CD4-positive, alpha-beta memory T cell (primary cell): ENCODE data around the gene LDLR. TPM values are rescaled to one million over a fixed set of nuclear protein-coding genes. Genes with fewer than 3 reads are reported as not detected.
"Not testable (repeated sequence)": the region's sequence is repeated elsewhere in the genome, so short reads cannot be mapped to it uniquely, and the experiment has no call there.

Experiments
- CTCF ChIA-PET: fragments of 350-600 bp; sonication (Branson Sonifier 250); formaldehyde crosslinking; loops from one replicate; lab custom pipeline; 2021; ENCODE audit warnings: inconsistent platforms; ENCODE audit not compliant: partially characterized antibody; lab: Charles Lee
- POLR2A ChIA-PET: fragments of 350-600 bp; sonication (Branson Sonifier 250); formaldehyde crosslinking; loops from one replicate; lab custom pipeline; 2021; ENCODE audit not compliant: partially characterized antibody; lab: Charles Lee
- DNase-seq, 5 donors: peaks; one replicate each; pipeline versions ENCODE4 v3.0.0 to v3.0.0-alpha.2; 2020 to 2022; ENCODE audit warnings: mixed read lengths in 1 of 5
- H3K27ac ChIP-seq: one replicate; pipeline ENCODE4 v1.7.0; 2013; ENCODE audit warnings: low read depth, low read length
- H3K27me3 ChIP-seq: 2 replicates; pipeline ENCODE4 v1.7.0; 2013; ENCODE audit warnings: mild to moderate bottlenecking, low read length, moderate library complexity; ENCODE audit not compliant: insufficient read depth
- H3K36me3 ChIP-seq: 2 replicates; pipeline ENCODE4 v1.7.0; 2013; ENCODE audit warnings: mild to moderate bottlenecking, low read length, moderate library complexity; ENCODE audit not compliant: insufficient read depth
- H3K4me1 ChIP-seq: 2 replicates; pipeline ENCODE4 v1.7.0; 2013; ENCODE audit warnings: mild to moderate bottlenecking, low read length, moderate library complexity; ENCODE audit not compliant: insufficient read depth
- H3K4me3 ChIP-seq, 2 donors: one replicate each; pipeline ENCODE4 v1.7.0; 2013; ENCODE audit warnings: low read length in 2 of 2, mild to moderate bottlenecking in 1 of 2
- H3K9me3 ChIP-seq, 2 donors: one replicate each; pipeline ENCODE4 v1.7.0; 2013; ENCODE audit warnings: low read length in 2 of 2, control low read depth in 1 of 2; ENCODE audit not compliant: control insufficient read depth in 1 of 2
- H3K27ac Mint-ChIP-seq, 7 donors: one replicate each; pipeline ENCODE4 v1.8.0; 2020 to 2021; ENCODE audit warnings: mixed read lengths in 7 of 7, mild to moderate bottlenecking in 6 of 7, inconsistent platforms in 3 of 7, moderate library complexity in 3 of 7
- H3K27me3 Mint-ChIP-seq, 2 donors: one replicate each; pipeline ENCODE4 v1.8.0; 2020 to 2021; ENCODE audit warnings: mixed read lengths in 2 of 2
- H3K36me3 Mint-ChIP-seq, 2 donors: one replicate each; pipeline ENCODE4 v1.8.0; 2020 to 2021; ENCODE audit warnings: mixed read lengths in 2 of 2, inconsistent platforms in 1 of 2, mild to moderate bottlenecking in 1 of 2
- H3K4me1 Mint-ChIP-seq, 4 donors: one replicate each; pipeline ENCODE4 v1.8.0; 2020 to 2021; ENCODE audit warnings: mixed read lengths in 4 of 4, mild to moderate bottlenecking in 1 of 4
- H3K4me3 Mint-ChIP-seq, 8 donors: one replicate each; pipeline ENCODE4 v1.8.0; 2020 to 2021; ENCODE audit warnings: mixed read lengths in 8 of 8, mild to moderate bottlenecking in 7 of 8, moderate library complexity in 6 of 8, inconsistent platforms in 3 of 8
- H3K9me3 Mint-ChIP-seq, 8 donors: one replicate each; pipeline ENCODE4 v1.8.0; 2020 to 2021; ENCODE audit warnings: mixed read lengths in 8 of 8, mild to moderate bottlenecking in 5 of 8, inconsistent platforms in 3 of 8, moderate library complexity in 1 of 8
- intact Hi-C: fragments of 100-400 bp; cut with micrococcal nuclease; formaldehyde crosslinking; loops from one replicate; pipeline ENCODE4 v1.15.1; 2023
- polyA plus RNA-seq, 2 donors: library from polyadenylated mRNA; unstranded; fragments of 300-500 nt; fragmentation: Illumina TruSeq; gene quantifications; one replicate each; pipeline ENCODE4 v1.2.3, GENCODE V29; 2021
- total RNA-seq, 2 experiments: library from RNA; stranded (reverse); gene quantifications; one replicate each; pipeline ENCODE4 v1.2.3, GENCODE V29; 2021

Gene LDLR
- total and polyA plus RNA-seq, 4 experiments from 2014 or later, result 4.4 to 27.0 (median 15.4) TPM

GRCh38 chr19:11088506-11089253 is 583 bp upstream of the LDLR start:
- H3K27ac Mint-ChIP-seq, result peak overlapping the region; percentile 92 to 97 (median 95)
- no peaks in the 10 kb centered on the region for H3K27me3 Mint-ChIP-seq
- no peaks in the 10 kb centered on the region for H3K9me3 Mint-ChIP-seq
- Histone ChIP-seq H3K4me3 (peak overlapping the region; percentile 43 to 64), H3K36me3 (no peaks in the 10 kb centered on the region), H3K27me3 (no peaks in the 10 kb centered on the region), H3K9me3 (no peaks in the 10 kb centered on the region), H3K4me1 (peaks cover 60% of the 10 kb centered on the region), H3K27ac (peak overlapping the region; percentile 98)
- ChIA-PET POLR2A (interaction anchor here (0.6 to 5.7 kb wide), 10 partner anchors 9 to 286 kb away, joined by 3 to 50 read pairs (median 6); partner anchors contain the start of genes SMARCA4 and SWSAP1), CTCF (interaction anchor here (1.1 to 7.8 kb wide), 4 partner anchors 37 to 292 kb away, joined by 3 to 39 read pairs (median 16); no protein-coding TSS in a partner anchor)
- H3K36me3 Mint-ChIP-seq, result peaks cover 0 to 10% of the 10 kb centered on the region in 2 donors
- H3K4me1 Mint-ChIP-seq, result peaks cover 20 to 55% (median 34%) of the 10 kb centered on the region in 4 donors
- no peak for DNase-seq
- intact Hi-C loops, result no loop called here
- peak overlapping the region; percentile 81 to 93 (median 88) for H3K4me3 Mint-ChIP-seq

- Histone ChIP-seq H3K4me3 (peak overlapping the region in 1 of 2 donors; percentile 64), H3K4me1 (peaks cover 61% of the 10 kb centered on the region), H3K27ac (peak overlapping the region; percentile 98)
- H3K27me3 ChIP-seq, H3K27me3 Mint-ChIP-seq, H3K9me3 Mint-ChIP-seq, H3K36me3 ChIP-seq, H3K9me3 ChIP-seq: not testable (repeated sequence)
- peak overlapping the region; percentile 92 to 97 (median 95) for H3K27ac Mint-ChIP-seq
- intact Hi-C loops, result loop anchor here (1.0 to 2.0 kb wide), 4 partner anchors 37 to 129 kb away; partner anchors contain the start of gene SMARCA4
- H3K4me3 Mint-ChIP-seq, result peak overlapping the region; percentile 81 to 93 (median 88)
- CTCF ChIA-PET, result interaction anchor here (1.1 to 7.8 kb wide), 4 partner anchors 36 to 291 kb away, joined by 3 to 39 read pairs (median 16); no protein-coding TSS in a partner anchor
- DNase-seq, result peak in 1 of 5 donors; percentile 62
- peaks cover 0 to 16% of the 10 kb centered on the region in 2 donors for H3K36me3 Mint-ChIP-seq
- H3K4me1 Mint-ChIP-seq, result peaks cover 24 to 59% (median 41%) of the 10 kb centered on the region in 4 donors
- POLR2A ChIA-PET, result interaction anchor here (0.7 to 5.7 kb wide), 12 partner anchors 10 to 285 kb away, joined by 3 to 50 read pairs (median 4); partner anchors contain the start of genes SMARCA4, SWSAP1 and TMED1
These were observed 676 bp downstream of the LDLR start for GRCh38 chr19:11090014-11090263.

GRCh38 chr19:11090264-11090996 is 1.2 kb downstream of the LDLR start:
- intact Hi-C loops, result loop anchor here (1.0 to 2.0 kb wide), 4 partner anchors 36 to 130 kb away; partner anchors contain the start of gene SMARCA4
- POLR2A ChIA-PET, result interaction anchor here (0.7 to 5.7 kb wide), 16 partner anchors 9 to 291 kb away, joined by 3 to 50 read pairs (median 4); partner anchors contain the start of genes SMARCA4, SPC24 and SWSAP1

GRCh38 chr19:11090997-11091702 is 1.9 kb downstream of the LDLR start:
- intact Hi-C loops, result loop anchor here (1.0 to 2.0 kb wide), 4 partner anchors 36 to 130 kb away; partner anchors contain the start of gene SMARCA4
- peak in 2 of 5 donors; percentile 30 to 33 for DNase-seq
- H3K9me3 ChIP-seq, result no peaks in the 10 kb centered on the region
- H3K27me3 Mint-ChIP-seq, result no peaks in the 10 kb centered on the region
- peak overlapping the region; percentile 43 to 64 for H3K4me3 ChIP-seq
- ChIA-PET POLR2A (interaction anchor here (0.9 to 5.7 kb wide), 11 partner anchors 8 to 290 kb away, joined by 3 to 50 read pairs (median 6); partner anchors contain the start of genes SMARCA4, SPC24 and SWSAP1), CTCF (interaction anchor here (0.6 to 7.8 kb wide), 3 partner anchors 35 to 989 kb away, joined by 4 to 39 read pairs (median 29); no protein-coding TSS in a partner anchor)
- no peaks in the 10 kb centered on the region for H3K9me3 Mint-ChIP-seq
- H3K4me3 Mint-ChIP-seq, result peak overlapping the region; percentile 81 to 93 (median 86)
- H3K27ac ChIP-seq, result peak overlapping the region; percentile 98
- H3K4me1 Mint-ChIP-seq, result peaks cover 30 to 65% (median 47%) of the 10 kb centered on the region in 4 donors
- no peaks in the 10 kb centered on the region for H3K27me3 ChIP-seq
- peak overlapping the region; percentile 93 to 100 (median 99) for H3K27ac Mint-ChIP-seq
- H3K36me3 ChIP-seq, result no peaks in the 10 kb centered on the region
- H3K36me3 Mint-ChIP-seq, result peaks cover under 1 to 21% of the 10 kb centered on the region in 2 donors
- H3K4me1 ChIP-seq, result peaks cover 61% of the 10 kb centered on the region

More at GRCh38 chr19:11090264-11090996, 1.2 kb downstream of the LDLR start:
- no peaks in the 10 kb centered on the region for H3K27me3 ChIP-seq
- H3K4me1 ChIP-seq, result peaks cover 61% of the 10 kb centered on the region
- no peaks in the 10 kb centered on the region for H3K27me3 Mint-ChIP-seq
- H3K27ac Mint-ChIP-seq, result peak overlapping the region; percentile 93 to 100 (median 99)
- no peaks in the 10 kb centered on the region for H3K9me3 ChIP-seq
- peak; percentile 94 to 98 (median 97) for DNase-seq
- H3K9me3 Mint-ChIP-seq, result no peaks in the 10 kb centered on the region
- H3K4me1 Mint-ChIP-seq, result peaks cover 26 to 59% (median 43%) of the 10 kb centered on the region in 4 donors
- H3K27ac ChIP-seq, result peak overlapping the region; percentile 98
- H3K4me3 Mint-ChIP-seq, result peak overlapping the region; percentile 81 to 93 (median 88)
- H3K36me3 ChIP-seq, result no peaks in the 10 kb centered on the region
- H3K36me3 Mint-ChIP-seq, result peaks cover 0 to 18% of the 10 kb centered on the region in 2 donors
- CTCF ChIA-PET, result interaction anchor here (0.6 to 7.8 kb wide), 5 partner anchors 36 to 989 kb away, joined by 3 to 39 read pairs (median 4); no protein-coding TSS in a partner anchor
- H3K4me3 ChIP-seq, result peak overlapping the region; percentile 43 to 64

- H3K27ac Mint-ChIP-seq, result peak overlapping the region; percentile 93 to 100 (median 99)
These were observed 2.5 kb downstream of the LDLR start for GRCh38 chr19:11091703-11092153.

GRCh38 chr19:11092181-11092538 is 2.9 kb downstream of the LDLR start:
- CTCF ChIA-PET, result interaction anchor here (1.5 to 5.6 kb wide), 4 partner anchors 35 to 227 kb away, joined by 3 to 59 read pairs (median 35); no protein-coding TSS in a partner anchor
- Histone ChIP-seq H3K4me3 (no peak overlapping the region), H3K4me1 (peaks cover 71% of the 10 kb centered on the region), H3K36me3 (no peaks in the 10 kb centered on the region), H3K9me3 (no peaks in the 10 kb centered on the region), H3K27me3 (no peaks in the 10 kb centered on the region), H3K27ac (peak overlapping the region; percentile 98)
- no peaks in the 10 kb centered on the region for H3K27me3 Mint-ChIP-seq
- H3K4me3 Mint-ChIP-seq, result peak overlapping the region; percentile 62 to 93 (median 79)
- H3K36me3 Mint-ChIP-seq, result peaks cover 4 to 26% of the 10 kb centered on the region in 2 donors
- peak overlapping the region; percentile 93 to 100 (median 99) for H3K27ac Mint-ChIP-seq
- intact Hi-C loops, result no loop called here
- DNase-seq, result peak; percentile 73 to 90 (median 81)
- peaks cover 35 to 70% (median 53%) of the 10 kb centered on the region in 4 donors for H3K4me1 Mint-ChIP-seq
- POLR2A ChIA-PET, result interaction anchor here (0.9 to 5.7 kb wide), 6 partner anchors 9 to 283 kb away, joined by 3 to 50 read pairs (median 4); partner anchors contain the start of gene SWSAP1
- H3K9me3 Mint-ChIP-seq, result peaks cover 0 to 2% (median 0%) of the 10 kb centered on the region in 8 donors

More at GRCh38 chr19:11091703-11092153, 2.5 kb downstream of the LDLR start:
- peaks cover 35 to 70% (median 53%) of the 10 kb centered on the region in 4 donors for H3K4me1 Mint-ChIP-seq
- CTCF ChIA-PET, result interaction anchor here (1.5 to 7.8 kb wide), 3 partner anchors 34 to 226 kb away, joined by 3 to 39 read pairs (median 29); no protein-coding TSS in a partner anchor
- Histone ChIP-seq H3K36me3 (no peaks in the 10 kb centered on the region), H3K27me3 (no peaks in the 10 kb centered on the region), H3K4me3 (peak overlapping the region; percentile 18 to 45), H3K4me1 (peaks cover 67% of the 10 kb centered on the region), H3K27ac (peak overlapping the region; percentile 98), H3K9me3 (no peaks in the 10 kb centered on the region)
- intact Hi-C loops, result loop anchor here (2.0 kb wide), 3 partner anchors 35 to 131 kb away; partner anchors contain the start of gene SMARCA4
- DNase-seq, result peak; percentile 72 to 91 (median 77)
- H3K9me3 Mint-ChIP-seq, result peaks cover 0 to 2% (median 0%) of the 10 kb centered on the region in 8 donors
- no peaks in the 10 kb centered on the region for H3K27me3 Mint-ChIP-seq
- POLR2A ChIA-PET, result interaction anchor here (1.0 to 5.7 kb wide), 9 partner anchors 10 to 289 kb away, joined by 3 to 50 read pairs (median 5); partner anchors contain the start of genes SPC24 and SWSAP1
- H3K36me3 Mint-ChIP-seq, result peaks cover 4 to 26% of the 10 kb centered on the region in 2 donors
- peak overlapping the region; percentile 81 to 93 (median 86) for H3K4me3 Mint-ChIP-seq
